Upper lobe of right lung (tissue), 1 donor: ENCODE measurements around the gene CADM1. TPM values are rescaled to one million over a fixed set of nuclear protein-coding genes. Genes with fewer than 3 reads are reported as not detected.

Source experiments
- ATAC-seq: fragments of 200-7000 bp; cut with Tn5 transposase; one replicate; pipeline ENCODE4 v1.9.1; 2020; ENCODE audit warnings: mild to moderate bottlenecking, moderate library complexity
- DNase-seq: peaks from one replicate; pipeline ENCODE4 v3.0.0-alpha.2; 2020
- H3K27ac ChIP-seq: fragments of 200-600 bp; one replicate; pipeline ENCODE4 v1.8.0; 2022
- H3K27me3 ChIP-seq: fragments of 200-600 bp; one replicate; pipeline ENCODE4 v1.8.0; 2022; ENCODE audit warnings: mild to moderate bottlenecking
- H3K36me3 ChIP-seq: fragments of 200-600 bp; one replicate; pipeline ENCODE4 v1.8.0; 2022
- H3K4me1 ChIP-seq: fragments of 200-600 bp; one replicate; pipeline ENCODE4 v1.8.0; 2022
- H3K4me3 ChIP-seq: fragments of 200-600 bp; one replicate; pipeline ENCODE4 v1.8.0; 2022; ENCODE audit warnings: mild to moderate bottlenecking
- H3K9me3 ChIP-seq: fragments of 200-600 bp; one replicate; pipeline ENCODE4 v1.8.0; 2022
- CTCF ChIP-seq: fragments of 200-600 bp; IDR thresholded peaks from one replicate; pipeline ENCODE4 v1.8.0; 2022; ENCODE audit warnings: antibody characterized with exemption
- intact Hi-C: fragments of 100-400 bp; cut with DNase I; formaldehyde crosslinking; loops from one replicate; pipeline ENCODE4 v1.11.0; 2022
- total RNA-seq: library from RNA; stranded (reverse); fragmentation: NEBNext Ultra II Directional; extraction: Animal tissue kit (Norgen Biotek cat#: 25700); gene quantifications from one replicate; pipeline ENCODE4 v1.2.1, GENCODE V29; 2021
- donor health status: DM: no; HTN: yes; CAD: no; lungs with severe emphysema.

CADM1 gene
- total RNA-seq, 1 donor from 2014 or later = 222 TPM

- Histone ChIP-seq H3K36me3 (no peaks in the 10 kb centered on the region), H3K4me3 (no peak overlapping the region), H3K27ac (no peak overlapping the region), H3K27me3 (no peaks in the 10 kb centered on the region), H3K9me3 (no peaks in the 10 kb centered on the region), H3K4me1 (no peaks in the 10 kb centered on the region)
- ATAC-seq (no peak), DNase-seq (no peak)
- intact Hi-C loops = no loop called here
- TF ChIP-seq CTCF = no peak
Measured at GRCh38 chr11:115418081-115418480, 86.1 kb downstream of the CADM1 start.

GRCh38 chr11:115411120-115411519 lies 93.1 kb downstream of the CADM1 start:
- intact Hi-C loops = no loop called here
- TF ChIP-seq CTCF = no peak
- Histone ChIP-seq H3K36me3 (no peaks in the 10 kb centered on the region), H3K4me1 (peaks cover 24% of the 10 kb centered on the region), H3K9me3 (no peaks in the 10 kb centered on the region), H3K4me3 (no peak overlapping the region), H3K27me3 (no peaks in the 10 kb centered on the region), H3K27ac (no peak overlapping the region)
- DNase-seq (no peak), ATAC-seq (no peak)

GRCh38 chr11:115409691-115410220 lies 94.5 kb downstream of the CADM1 start:
- ATAC-seq = peak; percentile 43
- Histone ChIP-seq H3K4me3 (no peak overlapping the region), H3K36me3 (no peaks in the 10 kb centered on the region), H3K27ac (no peak overlapping the region), H3K9me3 (no peaks in the 10 kb centered on the region), H3K27me3 (no peaks in the 10 kb centered on the region), H3K4me1 (peaks cover 24% of the 10 kb centered on the region)
- intact Hi-C loops = no loop called here
- TF ChIP-seq CTCF = no peak
- no peak for DNase-seq

- intact Hi-C loops = no loop called here
- Histone ChIP-seq H3K27ac (no peak overlapping the region), H3K36me3 (no peaks in the 10 kb centered on the region), H3K4me1 (peaks cover 24% of the 10 kb centered on the region), H3K9me3 (no peaks in the 10 kb centered on the region), H3K27me3 (no peaks in the 10 kb centered on the region), H3K4me3 (no peak overlapping the region)
- no peak for TF ChIP-seq CTCF
- ATAC-seq (no peak), DNase-seq (no peak)
Measured at GRCh38 chr11:115409116-115409670, 95.0 kb downstream of the CADM1 start.

GRCh38 chr11:115408036-115408921 lies 95.9 kb downstream of the CADM1 start:
- TF ChIP-seq CTCF = no peak
- H3K27ac ChIP-seq = no peak overlapping the region
- no peak for DNase-seq
- H3K36me3 ChIP-seq = no peaks in the 10 kb centered on the region
- intact Hi-C loops = no loop called here
- no peaks in the 10 kb centered on the region for H3K9me3 ChIP-seq
- H3K27me3 ChIP-seq = no peaks in the 10 kb centered on the region
- peak; percentile 61 for ATAC-seq
- no peak overlapping the region for H3K4me3 ChIP-seq
- peaks cover 24% of the 10 kb centered on the region for H3K4me1 ChIP-seq
